PC-3 (cell line): ENCODE data around the gene CLOCK. TPM values are rescaled to one million over a fixed set of nuclear protein-coding genes. Genes with fewer than 3 reads are reported as not detected.

Experiments
- ATAC-seq: fragments of 200-7000 bp; cut with Tn5 transposase; 2 replicates; pipeline ENCODE4 v1.9.1; 2020; ENCODE audit warnings: mild to moderate bottlenecking, moderate library complexity
- Bru-seq: library from RNA; stranded (reverse); fragments of 400-500 nt; gene quantifications from one replicate; lab custom pipeline; 2021; lab: Mats Ljungman, UMichigan
- BruChase-seq, 2 experiments: library from RNA; stranded (reverse); fragments of 400-500 nt; gene quantifications; one replicate each; lab custom pipeline; 2021; lab: Mats Ljungman, UMichigan
- BruUV-seq: library from RNA; stranded (reverse); fragments of 400-500 nt; replicated peaks from 2 replicates; lab custom pipeline; 2021; lab: Mats Ljungman, UMichigan
- CTCF ChIA-PET: fragments of 300-600 bp; sonication (Branson Sonifier 250); formaldehyde crosslinking; loops from one replicate; lab custom pipeline; 2022; ENCODE audit warnings: antibody characterized with exemption; lab: Charles Lee
- POLR2A ChIA-PET: fragments of 300-600 bp; sonication (Branson Sonifier 250); formaldehyde crosslinking; loops from one replicate; lab custom pipeline; 2022; ENCODE audit warnings: antibody characterized with exemption; ENCODE audit not compliant: unreplicated experiment; lab: Charles Lee
- DNase-seq: peaks from one replicate; pipeline ENCODE4 v3.0.0-alpha.2; 2015
- H2AFZ ChIP-seq: fragments of 300-600 bp; sonication (generic); 2 replicates; pipeline ENCODE4 v1.6.0; 2016; ENCODE audit warnings: antibody characterized with exemption, low read length
- H3F3A ChIP-seq: fragments of 300-600 bp; sonication (generic); one replicate; pipeline ENCODE4 v1.6.0; 2017; ENCODE audit warnings: antibody characterized with exemption, low read length, control low read depth, mild to moderate bottlenecking; ENCODE audit not compliant: unreplicated experiment
- H3K27ac ChIP-seq: fragments of 300-600 bp; sonication (generic); 2 replicates; pipeline ENCODE4 v1.5.1; 2016; ENCODE audit warnings: mild to moderate bottlenecking, low read length
- H3K27me3 ChIP-seq: fragments of 300-600 bp; sonication (generic); 2 replicates; pipeline ENCODE4 v1.6.1; 2016; ENCODE audit warnings: low read length, mixed read lengths
- H3K36me3 ChIP-seq: fragments of 300-600 bp; sonication (generic); 2 replicates; pipeline ENCODE4 v1.6.1; 2016; ENCODE audit warnings: low read depth, mixed run types, low read length, mixed read lengths
- H3K4me1 ChIP-seq: fragments of 300-600 bp; sonication (generic); 2 replicates; pipeline ENCODE4 v1.5.1; 2016; ENCODE audit warnings: low read length; ENCODE audit not compliant: insufficient read depth
- H3K4me2 ChIP-seq: fragments of 300-600 bp; sonication (generic); 2 replicates; pipeline ENCODE4 v1.6.0; 2016; ENCODE audit warnings: low read length
- H3K4me3 ChIP-seq: fragments of 300-600 bp; sonication (generic); 2 replicates; pipeline ENCODE4 v1.5.1; 2016; ENCODE audit warnings: mild to moderate bottlenecking, low read length, mixed read lengths
- H3K79me2 ChIP-seq: fragments of 300-600 bp; sonication (generic); 2 replicates; pipeline ENCODE4 v1.6.1; 2017; ENCODE audit warnings: low read length, mixed read lengths
- H3K9ac ChIP-seq: fragments of 300-600 bp; sonication (generic); 2 replicates; pipeline ENCODE4 v1.6.0; 2016; ENCODE audit warnings: mild to moderate bottlenecking, low read length
- H3K9me2 ChIP-seq: fragments of 300-600 bp; sonication (generic); replicated peaks from 2 replicates; pipeline ENCODE4 v1.6.1; 2016; ENCODE audit warnings: mixed run types, low read length, mixed read lengths
- H3K9me3 ChIP-seq: fragments of 300-600 bp; sonication (generic); 2 replicates; pipeline ENCODE4 v1.6.1; 2016; ENCODE audit warnings: low read length, mixed read lengths
- H4K20me1 ChIP-seq: fragments of 300-600 bp; sonication (generic); 2 replicates; pipeline ENCODE4 v1.6.1; 2016; ENCODE audit warnings: low read length, mixed read lengths
- EZH2 ChIP-seq: fragments of 300-600 bp; sonication (generic); IDR thresholded peaks from one replicate; pipeline ENCODE4 v1.6.1; 2017; ENCODE audit warnings: antibody characterized with exemption, mild to moderate bottlenecking, low read length; ENCODE audit not compliant: unreplicated experiment
- EZH2phosphoT487 ChIP-seq: fragments of 300-600 bp; sonication (generic); IDR thresholded peaks from 2 replicates; pipeline ENCODE4 v1.6.1; 2018; ENCODE audit warnings: mild to moderate bottlenecking, antibody characterized with exemption, low read length, borderline replicate concordance
- intact Hi-C: fragments of 100-400 bp; cut with micrococcal nuclease; formaldehyde crosslinking; loops from 2 replicates; pipeline ENCODE4 v1.9.0; 2023
- long read RNA-seq: library from polyadenylated mRNA; unstranded; transcript quantifications from one replicate; pipeline ENCODE4 v2.0.0, GENCODE V29; 2021; ENCODE audit not compliant: unreplicated experiment
- total RNA-seq: library from RNA; depleted of rRNA; stranded (reverse); fragments of >200 nt; gene quantifications from 2 replicates; pipeline ENCODE4 v1.2.3, GENCODE V29; 2014; rRNA removed
- TF ChIP-seq, protein P1 (sequence below): fragments of 300-600 bp; sonication (generic); conservative IDR thresholded peaks from 2 replicates; pipeline ENCODE4 v1.5.1; 2017; ENCODE audit warnings: antibody characterized with exemption, low read depth, mild to moderate bottlenecking, low read length

The CLOCK gene, protein sequence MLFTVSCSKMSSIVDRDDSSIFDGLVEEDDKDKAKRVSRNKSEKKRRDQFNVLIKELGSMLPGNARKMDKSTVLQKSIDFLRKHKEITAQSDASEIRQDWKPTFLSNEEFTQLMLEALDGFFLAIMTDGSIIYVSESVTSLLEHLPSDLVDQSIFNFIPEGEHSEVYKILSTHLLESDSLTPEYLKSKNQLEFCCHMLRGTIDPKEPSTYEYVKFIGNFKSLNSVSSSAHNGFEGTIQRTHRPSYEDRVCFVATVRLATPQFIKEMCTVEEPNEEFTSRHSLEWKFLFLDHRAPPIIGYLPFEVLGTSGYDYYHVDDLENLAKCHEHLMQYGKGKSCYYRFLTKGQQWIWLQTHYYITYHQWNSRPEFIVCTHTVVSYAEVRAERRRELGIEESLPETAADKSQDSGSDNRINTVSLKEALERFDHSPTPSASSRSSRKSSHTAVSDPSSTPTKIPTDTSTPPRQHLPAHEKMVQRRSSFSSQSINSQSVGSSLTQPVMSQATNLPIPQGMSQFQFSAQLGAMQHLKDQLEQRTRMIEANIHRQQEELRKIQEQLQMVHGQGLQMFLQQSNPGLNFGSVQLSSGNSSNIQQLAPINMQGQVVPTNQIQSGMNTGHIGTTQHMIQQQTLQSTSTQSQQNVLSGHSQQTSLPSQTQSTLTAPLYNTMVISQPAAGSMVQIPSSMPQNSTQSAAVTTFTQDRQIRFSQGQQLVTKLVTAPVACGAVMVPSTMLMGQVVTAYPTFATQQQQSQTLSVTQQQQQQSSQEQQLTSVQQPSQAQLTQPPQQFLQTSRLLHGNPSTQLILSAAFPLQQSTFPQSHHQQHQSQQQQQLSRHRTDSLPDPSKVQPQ
- total RNA-seq (36.3 and 39.7 TPM in 2 replicates), Bru-seq, nascent RNA (percentile 88 among the genes with signal in this experiment), BruChase-seq, experiment 1, labeled RNA remaining after a 6-hour chase (percentile 88 among the genes with signal in this experiment), BruChase-seq, experiment 2, labeled RNA remaining after a 2-hour chase (percentile 86 among the genes with signal in this experiment)
- long read RNA-seq, transcript CLOCK-211 (23 exons, 3,580 nt): major isoform, 8 of 48 reads
- long read RNA-seq, partial matches to known transcripts: 10 of 48 reads
- long read RNA-seq, other reads (novel, unspliced or antisense): 30 of 48 reads

DNA sequence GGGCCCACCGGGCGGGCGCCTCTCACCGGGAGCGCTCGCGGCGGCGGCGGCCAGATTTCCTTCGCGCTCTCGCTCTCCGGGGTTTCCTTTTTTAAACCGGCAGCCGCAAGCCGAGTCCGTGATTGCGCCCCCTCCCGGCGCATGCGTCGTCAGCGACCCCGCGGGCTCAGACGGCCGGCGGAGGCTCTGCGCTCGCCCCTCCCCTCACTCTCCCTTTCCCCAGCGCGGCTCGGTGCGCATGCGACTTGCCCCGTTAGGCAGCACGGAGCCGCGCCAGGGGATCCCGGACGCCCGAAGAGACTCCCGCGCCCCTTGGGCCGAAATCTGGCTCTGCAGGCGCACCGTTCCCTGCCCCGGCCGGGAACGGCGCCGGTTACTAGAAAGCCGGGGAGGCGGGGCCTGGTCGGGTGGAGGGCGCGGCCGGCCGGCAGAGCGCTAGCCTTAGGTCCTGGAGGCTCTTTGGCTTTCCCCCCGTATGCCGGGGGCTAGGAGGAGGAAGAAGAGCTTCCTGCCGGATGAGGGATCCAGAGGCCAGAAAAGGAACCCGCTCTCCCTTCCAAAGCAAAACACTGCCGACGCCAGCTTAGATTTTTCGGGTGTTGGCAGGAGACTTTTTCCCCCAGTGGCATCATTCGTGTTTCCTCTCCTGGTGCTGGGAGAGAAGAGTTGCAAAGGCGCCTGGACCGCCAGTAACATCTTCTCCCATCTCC lies at the start of gene CLOCK:
Gene CLOCK, minus strand, starts transcription at position 154 of the 710 bp plus-strand sequence. CDS start 64,124 bp downstream, outside the sequence.
- H2AFZ ChIP-seq: peak within 1 kb of the TSS; percentile 87
- H3K36me3 ChIP-seq: no peaks in the 10 kb centered on the region

DNA sequence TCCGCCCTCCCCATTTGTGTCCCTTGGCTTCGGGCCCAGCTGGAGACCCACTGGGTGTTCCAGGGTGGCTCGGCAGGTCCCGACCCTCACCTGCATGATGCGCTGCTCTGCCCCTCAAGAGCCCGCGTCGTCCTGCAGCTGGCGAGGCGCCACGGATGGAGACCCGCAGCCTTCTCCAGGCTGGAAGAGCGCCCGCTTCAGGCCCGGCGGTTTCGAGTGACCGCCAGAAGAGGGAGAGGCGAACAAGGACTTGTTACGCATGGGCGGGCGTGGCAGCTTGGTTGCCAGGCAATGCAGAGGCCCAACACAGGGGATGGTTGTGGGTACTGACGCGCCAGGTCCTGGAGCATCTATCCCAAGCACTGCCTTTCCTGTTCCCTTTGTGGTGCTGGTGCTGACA lies 45.3 kb upstream of the CLOCK start, which contains the start of gene PDCL2:
Gene PDCL2, minus strand, starts transcription at position 232 of the 400 bp plus-strand sequence. Its CDS starts 136 bp downstream, at position 96.
- no peaks in the 10 kb centered on the region for H3K4me1 ChIP-seq
- CTCF ChIA-PET: no interaction called here
- no peak within 1 kb of the TSS for H3K27ac ChIP-seq
- no peaks in the 10 kb centered on the region for H3K79me2 ChIP-seq
- H3K9ac ChIP-seq: no peak within 1 kb of the TSS
- POLR2A ChIA-PET: no interaction called here
- H2AFZ ChIP-seq: no peak within 1 kb of the TSS
- TF ChIP-seq EZH2phosphoT487 (no peak), EZH2 (no peak)
- TF ChIP-seq, protein P1, sequence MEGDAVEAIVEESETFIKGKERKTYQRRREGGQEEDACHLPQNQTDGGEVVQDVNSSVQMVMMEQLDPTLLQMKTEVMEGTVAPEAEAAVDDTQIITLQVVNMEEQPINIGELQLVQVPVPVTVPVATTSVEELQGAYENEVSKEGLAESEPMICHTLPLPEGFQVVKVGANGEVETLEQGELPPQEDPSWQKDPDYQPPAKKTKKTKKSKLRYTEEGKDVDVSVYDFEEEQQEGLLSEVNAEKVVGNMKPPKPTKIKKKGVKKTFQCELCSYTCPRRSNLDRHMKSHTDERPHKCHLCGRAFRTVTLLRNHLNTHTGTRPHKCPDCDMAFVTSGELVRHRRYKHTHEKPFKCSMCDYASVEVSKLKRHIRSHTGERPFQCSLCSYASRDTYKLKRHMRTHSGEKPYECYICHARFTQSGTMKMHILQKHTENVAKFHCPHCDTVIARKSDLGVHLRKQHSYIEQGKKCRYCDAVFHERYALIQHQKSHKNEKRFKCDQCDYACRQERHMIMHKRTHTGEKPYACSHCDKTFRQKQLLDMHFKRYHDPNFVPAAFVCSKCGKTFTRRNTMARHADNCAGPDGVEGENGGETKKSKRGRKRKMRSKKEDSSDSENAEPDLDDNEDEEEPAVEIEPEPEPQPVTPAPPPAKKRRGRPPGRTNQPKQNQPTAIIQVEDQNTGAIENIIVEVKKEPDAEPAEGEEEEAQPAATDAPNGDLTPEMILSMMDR: no peak
- H3K4me2 ChIP-seq: no peak within 1 kb of the TSS
- no peaks in the 10 kb centered on the region for H3F3A ChIP-seq
- H3K4me3 ChIP-seq: no peak within 1 kb of the TSS
- DNase-seq (no peak), ATAC-seq (no peak)
- H3K9me2 ChIP-seq: no peaks in the 10 kb centered on the region
- no peaks in the 10 kb centered on the region for H3K27me3 ChIP-seq
- H4K20me1 ChIP-seq: no peaks in the 10 kb centered on the region
- intact Hi-C loops: no loop called here
- no peaks in the 10 kb centered on the region for H3K9me3 ChIP-seq
- H3K36me3 ChIP-seq: no peaks in the 10 kb centered on the region
- BruUV-seq: no TSS peak

More for the DNA sequence above, at the start of gene CLOCK:
- Histone ChIP-seq H3K4me2 (peak within 1 kb of the TSS; percentile 94), H3K9ac (peak within 1 kb of the TSS; percentile 88), H3K9me3 (no peaks in the 10 kb centered on the region), H3K4me1 (peaks cover 60% of the 10 kb centered on the region), H3K9me2 (no peaks in the 10 kb centered on the region), H3K27me3 (no peaks in the 10 kb centered on the region), H3K27ac (peak within 1 kb of the TSS; percentile 85), H3K79me2 (peaks cover 55% of the 10 kb centered on the region), H4K20me1 (no peaks in the 10 kb centered on the region), H3F3A (peaks cover 11% of the 10 kb centered on the region), H3K4me3 (peak within 1 kb of the TSS; percentile 86)
- ChIA-PET CTCF (interaction anchor here (0.6 to 0.9 kb wide), 2 partner anchors 191 to 201 kb away, joined by 5 to 8 read pairs; partner anchors contain the start of gene SRD5A3), POLR2A (no interaction called here)
- ATAC-seq (peak; percentile 49), DNase-seq (peak; percentile 87)
- no peak for TF ChIP-seq EZH2
- TF ChIP-seq, protein P1: peak; percentile 59
- intact Hi-C loops: loop anchor here (1.0 kb wide), 1 partner anchor 151 kb away; no protein-coding TSS in a partner anchor
- no TSS peak for BruUV-seq
